HepG2 (cell line): ENCODE results near the gene CHN2. TPM values are rescaled to one million over a fixed set of nuclear protein-coding genes. Genes with fewer than 3 reads are reported as not detected.

Source experiments
- ATAC-seq: fragments of 200-7000 bp; cut with Tn5 transposase; 3 replicates; pipeline ENCODE4 v1.9.1; 2020; ENCODE audit warnings: mild to moderate bottlenecking, moderate library complexity
- BruUV-seq: library from RNA; stranded (reverse); fragments of 400-500 nt; replicated peaks from 2 replicates; lab custom pipeline; 2021; lab: Mats Ljungman, UMichigan
- CTCF ChIA-PET: fragments of 300-600 bp; formaldehyde crosslinking; extraction: SDS; loops from one replicate; lab custom pipeline; 2021; ENCODE audit warnings: low total read pairs, inconsistent platforms, low intra/inter-chr PET ratio; lab: Yijun Ruan, JAX
- POLR2A ChIA-PET: fragments of 350-600 bp; sonication (Branson Sonifier 250); formaldehyde crosslinking; loops from one replicate; lab custom pipeline; 2020; ENCODE audit warnings: antibody characterized with exemption, inconsistent platforms; lab: Yijun Ruan, JAX
- DNase-seq: peaks from one replicate; pipeline ENCODE4 v3.0.0-alpha.2; 2015; ENCODE audit warnings: low spot score
- FAIRE-seq: peaks from 3 replicates; lab custom pipeline; 2011; peaks lifted over from hg19 to GRCh38; lab: Jason Lieb, UNC
- H2AFZ ChIP-seq: one replicate; pipeline ENCODE4 v1.6.1; 2011; ENCODE audit warnings: low read length, inconsistent platforms
- H3K27ac ChIP-seq: fragments of 300-600 bp; 3 replicates; pipeline ENCODE4 v1.8.0; 2011; ENCODE audit warnings: mixed run types, mild to moderate bottlenecking, mixed read lengths, low read length, inconsistent platforms; ENCODE audit not compliant: insufficient read depth; ENCODE audit errors: extremely low read length
- H3K27me3 ChIP-seq, 2 experiments: fragments of 200-600 bp in 1 of 2; 2 replicates in 1 of 2; 3 replicates in 1 of 2; pipeline versions ENCODE4 v1.6.0 to v1.8.0; 2011; ENCODE audit warnings: low read length in 2 of 2, mild to moderate bottlenecking in 2 of 2, moderate library complexity in 2 of 2, inconsistent platforms in 1 of 2; ENCODE audit not compliant: insufficient read depth in 2 of 2, control insufficient read depth in 1 of 2
- H3K36me3 ChIP-seq, 2 experiments: fragments of 200-600 bp in 1 of 2; replicated peaks in 1 of 2; 2 replicates in 1 of 2; 3 replicates in 1 of 2; pipeline versions ENCODE4 v1.5.1 to v1.8.0; 2011; ENCODE audit warnings: low read length in 2 of 2, inconsistent platforms in 1 of 2; ENCODE audit not compliant: insufficient read depth in 2 of 2, control insufficient read depth in 1 of 2
- H3K4me1 ChIP-seq: 2 replicates; pipeline ENCODE4 v1.5.1; 2012; ENCODE audit warnings: low read length, inconsistent platforms; ENCODE audit not compliant: insufficient read depth
- H3K4me2 ChIP-seq: 2 replicates; pipeline ENCODE4 v1.6.0; 2011; ENCODE audit warnings: low read depth, low read length, inconsistent platforms
- H3K4me3 ChIP-seq, 3 experiments: fragments of 200-600 bp in 1 of 3; sonication (generic), shearing (Covaris generic) in 1 of 3; replicated peaks in 1 of 3; 2 replicates each; pipeline ENCODE4 v1.5.1; 2011 to 2016; ENCODE audit warnings: low read length in 3 of 3, inconsistent platforms in 2 of 3, low read depth in 2 of 3, mild to moderate bottlenecking in 2 of 3, control low read depth in 1 of 3, mixed read lengths in 1 of 3; ENCODE audit not compliant: insufficient read depth in 1 of 3
- H3K79me2 ChIP-seq: one replicate; pipeline ENCODE4 v1.6.1; 2011; ENCODE audit warnings: low read length, inconsistent platforms; ENCODE audit not compliant: insufficient read depth
- H3K9ac ChIP-seq: 2 replicates; pipeline ENCODE4 v1.6.0; 2011; ENCODE audit warnings: mild to moderate bottlenecking, low read depth, low read length, inconsistent platforms; ENCODE audit not compliant: insufficient read depth
- H3K9me3 ChIP-seq: 2 replicates; pipeline ENCODE4 v1.5.1; 2012; ENCODE audit warnings: mild to moderate bottlenecking, low read length
- H4K20me1 ChIP-seq: 2 replicates; pipeline ENCODE4 v1.6.0; 2011; ENCODE audit warnings: inconsistent platforms, mild to moderate bottlenecking, low read length, moderate library complexity; ENCODE audit not compliant: insufficient read depth
- AGO1 ChIP-seq: fragments of 200-400 bp; formaldehyde crosslinking; IDR thresholded peaks from 2 replicates; pipeline ENCODE4 v1.6.1; 2017; ENCODE audit warnings: mild to moderate bottlenecking, low read depth, low read length, moderate library complexity; ENCODE audit not compliant: poor library complexity, severe bottlenecking
- ATF6 ChIP-seq: sonication (generic); formaldehyde crosslinking; conservative IDR thresholded peaks from 2 replicates; pipeline ENCODE4 v1.4.0; 2020; ENCODE audit warnings: missing genetic modification reagents
- DRAP1 ChIP-seq: IDR thresholded peaks from 2 replicates; pipeline ENCODE4 v1.6.1; 2016; ENCODE audit warnings: missing genetic modification reagents, missing compliant biosample characterization
- HBP1 ChIP-seq: IDR thresholded peaks from 2 replicates; pipeline ENCODE4 v1.6.1; 2016; ENCODE audit warnings: low read depth, control low read depth
- HHEX ChIP-seq: IDR thresholded peaks from 2 replicates; pipeline ENCODE4 v1.6.1; 2016; ENCODE audit warnings: control low read depth
- IRF2 ChIP-seq: IDR thresholded peaks from 2 replicates; pipeline ENCODE4 v1.6.1; 2018; ENCODE audit warnings: missing genetic modification reagents, missing compliant biosample characterization
- NBN ChIP-seq: fragments of 450-650 bp; conservative IDR thresholded peaks from 2 replicates; pipeline ENCODE4 v1.6.1; 2017
- NFIC ChIP-seq: IDR thresholded peaks from 2 replicates; pipeline ENCODE4 v1.6.1; 2012; ENCODE audit warnings: mild to moderate bottlenecking, low read length, inconsistent platforms
- PCBP1 ChIP-seq: fragments of 200-400 bp; formaldehyde crosslinking; IDR thresholded peaks from 2 replicates; pipeline ENCODE4 v1.6.1; 2017; ENCODE audit warnings: mild to moderate bottlenecking, low read depth, low read length, borderline replicate concordance
- REPIN1 ChIP-seq: sonication (generic); formaldehyde crosslinking; IDR thresholded peaks from 2 replicates; pipeline ENCODE4 v1.8.0; 2022; ENCODE audit warnings: missing genetic modification reagents, low read depth, mild to moderate bottlenecking, borderline replicate concordance
- SRSF1 ChIP-seq: fragments of 200-400 bp; formaldehyde crosslinking; optimal IDR thresholded peaks from 2 replicates; pipeline ENCODE3; 2017; ENCODE audit warnings: mild to moderate bottlenecking, low read depth, low read length, moderate library complexity
- THAP7 ChIP-seq: sonication (generic); formaldehyde crosslinking; IDR thresholded peaks from 2 replicates; pipeline ENCODE4 v1.8.1; 2023; ENCODE audit warnings: mild to moderate bottlenecking, missing genetic modification reagents
- ZNF138 ChIP-seq: sonication (generic); formaldehyde crosslinking; IDR thresholded peaks from 2 replicates; pipeline ENCODE4 v1.5.0; 2020; ENCODE audit warnings: mild to moderate bottlenecking, low read depth, missing genetic modification reagents
- ZNF160 ChIP-seq: sonication (generic); formaldehyde crosslinking; IDR thresholded peaks from 2 replicates; pipeline ENCODE4 v1.8.0; 2022; ENCODE audit warnings: mild to moderate bottlenecking, inconsistent platforms, missing genetic modification reagents
- ZNF24 ChIP-seq: fragments of 450-650 bp; IDR thresholded peaks from 2 replicates; pipeline ENCODE4 v1.6.1; 2017; ENCODE audit warnings: antibody characterized with exemption, mild to moderate bottlenecking
- ZNF350 ChIP-seq: sonication (generic); formaldehyde crosslinking; IDR thresholded peaks from 2 replicates; pipeline ENCODE4 v1.4.0; 2020; ENCODE audit warnings: mild to moderate bottlenecking, low read depth, missing genetic modification reagents, borderline replicate concordance
- ZNF704 ChIP-seq: sonication (generic); formaldehyde crosslinking; IDR thresholded peaks from 2 replicates; pipeline ENCODE4 v1.8.1; 2023; ENCODE audit warnings: mild to moderate bottlenecking, inconsistent platforms, moderate library complexity, missing genetic modification reagents, borderline replicate concordance
- ZNF766 ChIP-seq: sonication (generic); formaldehyde crosslinking; IDR thresholded peaks from 2 replicates; pipeline ENCODE4 v1.5.0; 2020; ENCODE audit warnings: missing genetic modification reagents, borderline replicate concordance
- ZSCAN30 ChIP-seq: sonication (generic); formaldehyde crosslinking; IDR thresholded peaks from 2 replicates; pipeline ENCODE4 v1.5.0; 2020; ENCODE audit warnings: mild to moderate bottlenecking, missing genetic modification reagents
- WGBS: methylation state at CpG from one replicate; pipeline ENCODE4 v1.1.6; 2017; ENCODE audit warnings: low lambda C conversion rate; 5-methylcytosine and 5-hydroxymethylcytosine counted together
- in situ Hi-C: cut with HindIII; loops from 2 replicates; pipeline ENCODE4 v1.10.0; 2017; ENCODE audit warnings: low pct_unique_long_range_greater_than_20kb; ENCODE audit not compliant: extremely low pct_ligation_motif_present
- intact Hi-C: fragments of 100-400 bp; cut with micrococcal nuclease; formaldehyde crosslinking; loops from one replicate; pipeline ENCODE4 v1.10.0; 2022; ENCODE audit not compliant: unreplicated experiment
- polyA plus RNA-seq, 8 experiments: library from polyadenylated mRNA; depleted of rRNA in 3 of 8; stranded (reverse) in 7 of 8; unstranded in 1 of 8; fragments of >200 nt; fragmentation: Illumina TruSeq in 4 of 8; extraction: Trizol in 4 of 8; gene quantifications; 2 replicates each; pipeline versions ENCODE4 v1.2.1 to v1.2.3, GENCODE V29; 2011 to 2016; ENCODE audit warnings: low read depth in 4 of 8, missing spikeins in 1 of 8, mixed read lengths in 1 of 8; ENCODE audit not compliant: insufficient read depth in 1 of 8
- total RNA-seq, 5 experiments: library from RNA; depleted of rRNA; stranded (reverse); fragments of >200 nt; fragmentation: Illumina TruSeq; extraction: Trizol; gene quantifications; 2 replicates each; pipeline ENCODE4 v1.2.3, GENCODE V29; 2016; ENCODE audit warnings: low read depth in 1 of 5

CHN2 gene
- total and polyA plus RNA-seq, 2 of the 13 experiments (the other 11 are each of a cell fraction or from before 2014, with no cell fraction given), result 23.5 to 30.5 TPM

- Histone ChIP-seq H3K9me3 (no peaks in the 10 kb centered on the region), H3K9ac (no peak overlapping the region), H2AFZ (no peak overlapping the region), H3K79me2 (peaks cover 22% of the 10 kb centered on the region), H4K20me1 (no peaks in the 10 kb centered on the region), H3K4me3 (no peak overlapping the region), H3K4me1 (peaks cover 51% of the 10 kb centered on the region), H3K36me3 (peaks cover 5 to 8% of the 10 kb centered on the region in 2 experiments; a peak in 2 of 5 replicates), H3K4me2 (no peak overlapping the region), H3K27ac (no peak overlapping the region), H3K27me3 (no peaks in the 10 kb centered on the region)
- WGBS, result 94% methylated on average over 3 of the region's 4 CpGs
- no peak for DNase-seq
- in situ Hi-C loops (no loop called here), intact Hi-C loops (loop anchor here (2.0 kb wide), 1 partner anchor 230 kb away; no protein-coding TSS in a partner anchor)
- no peak for ATAC-seq
- no peak for FAIRE-seq
- BruUV-seq, result no TSS peak
- ChIA-PET POLR2A (no interaction called here), CTCF (interaction anchor here (1.2 to 1.8 kb wide), 2 partner anchors 228 to 422 kb away, joined by 3 to 9 read pairs; no protein-coding TSS in a partner anchor)
- TF ChIP-seq SRSF1 (no peak), ZNF24 (no peak), ZNF704 (CRISPR knock-in tag) (no peak), NBN (no peak), ATF6 (CRISPR knock-in tag) (no peak), HBP1 (CRISPR knock-in tag) (no peak), REPIN1 (CRISPR knock-in tag) (no peak), PCBP1 (no peak), ZNF350 (CRISPR knock-in tag) (no peak), ZNF138 (no peak), ZNF160 (CRISPR knock-in tag) (no peak), THAP7 (CRISPR knock-in tag) (no peak), DRAP1 (no peak), NFIC (no peak), IRF2 (CRISPR knock-in tag) (no peak), ZSCAN30 (CRISPR knock-in tag) (no peak), AGO1 (no peak), ZNF766 (CRISPR knock-in tag) (no peak), HHEX (CRISPR knock-in tag) (no peak)
Measured at GRCh38 chr7:29344334-29344978, 149.9 kb downstream of the CHN2 start.
